OCI-LY7 (cell line): ENCODE results near the gene GCM1.

ENCODE experiments used
- CTCF ChIP-seq: fragments of 200-600 bp; sonication (generic); conservative IDR thresholded peaks from 2 replicates; pipeline ENCODE4 v1.5.1; 2014; ENCODE audit warnings: mild to moderate bottlenecking, antibody characterized with exemption, low read length, moderate library complexity, mixed read lengths
- EZH2phosphoT487 ChIP-seq: fragments of 200-600 bp; sonication (generic); IDR thresholded peaks from 2 replicates; pipeline ENCODE4 v1.6.1; 2018; ENCODE audit warnings: low read depth, borderline replicate concordance, mild to moderate bottlenecking, mixed run types, antibody characterized with exemption, low read length, moderate library complexity, mixed read lengths

DNA sequence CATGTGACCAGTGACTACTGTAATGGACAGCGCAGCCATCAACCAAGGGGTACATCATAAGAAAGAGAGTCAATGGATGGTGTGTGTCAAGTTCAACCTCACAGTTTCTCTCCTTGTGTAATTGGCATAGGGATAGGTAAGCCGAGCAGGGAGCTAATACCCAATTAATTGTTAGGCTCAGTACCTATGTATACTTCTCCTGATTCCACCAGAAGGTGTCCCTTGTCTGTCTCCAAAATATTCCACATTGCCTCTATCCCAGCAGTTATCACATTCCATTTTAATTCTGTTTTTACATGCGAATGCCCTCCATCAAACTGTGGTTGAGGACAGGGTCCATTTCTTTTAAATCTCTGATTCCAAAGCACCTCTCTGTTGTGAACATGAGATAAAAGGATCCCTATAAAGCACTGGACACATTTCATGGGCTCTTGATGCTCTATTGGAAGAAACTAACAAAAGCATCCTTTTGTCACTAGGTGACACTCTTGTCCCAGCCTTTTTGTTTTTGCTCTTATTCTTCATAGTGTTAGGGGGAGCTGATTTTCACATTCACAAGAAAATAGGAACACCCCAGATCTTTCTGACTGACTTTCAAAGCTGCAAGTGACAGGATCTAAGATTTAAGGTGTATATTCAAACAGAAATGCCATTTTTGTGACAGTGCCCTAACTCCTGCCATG is 44.5 kb downstream of the GCM1 start:
- peak; percentile 65 for TF ChIP-seq CTCF
- TF ChIP-seq EZH2phosphoT487, result no peak
